CD4-positive, alpha-beta T cell treated with Interleukin-15 for 1 hour (primary cell): ENCODE results near the gene ALG3.
"Not testable (repeated sequence)": the region's sequence is repeated elsewhere in the genome, so short reads cannot be mapped to it uniquely, and the experiment has no call there.

ENCODE experiments used
- DNase-seq: peaks from one replicate; pipeline ENCODE4 v3.0.0-alpha.2; 2020

ALG3 gene

GRCh38 chr3:184248454-184249411 is at the start of gene ALG3:
ALG3 (minus strand) TSS chr3:184248962; CDS start chr3:184248940, 22 bp downstream.
- peak; percentile 82 for DNase-seq

GRCh38 chr3:184296616-184297015 is 47.9 kb upstream of the ALG3 start:
- no peak for DNase-seq

GRCh38 chr3:184295771-184296170 is 47.0 kb upstream of the ALG3 start:
- no peak for DNase-seq

GRCh38 chr3:184291738-184292445 is 43.1 kb upstream of the ALG3 start:
- no peak for DNase-seq

- DNase-seq: no peak
These were observed 42.4 kb upstream of the ALG3 start for GRCh38 chr3:184291044-184291737.

GRCh38 chr3:184290331-184290730 is 41.6 kb upstream of the ALG3 start:
- no peak for DNase-seq

- peak; percentile 34 for DNase-seq
These were observed 40.7 kb upstream of the ALG3 start for GRCh38 chr3:184289426-184289938.

- DNase-seq: no peak
These were observed 35.9 kb upstream of the ALG3 start for GRCh38 chr3:184284696-184285095.

GRCh38 chr3:184283681-184284080 is 34.9 kb upstream of the ALG3 start:
- DNase-seq: no peak

GRCh38 chr3:184282941-184283340 is 34.2 kb upstream of the ALG3 start:
- DNase-seq: no peak

GRCh38 chr3:184277366-184277765 is 28.6 kb upstream of the ALG3 start:
- no peak for DNase-seq

- no peak for DNase-seq
These were observed 27.5 kb upstream of the ALG3 start, which contains the start of gene ECE2 for GRCh38 chr3:184275961-184276910. ECE2 (plus strand) TSS chr3:184276022; CDS start chr3:184276154, 132 bp downstream.

- no peak for DNase-seq
These were observed 26.6 kb upstream of the ALG3 start for GRCh38 chr3:184275381-184275701.

- DNase-seq: no peak
These were observed 23.5 kb upstream of the ALG3 start for GRCh38 chr3:184272269-184272668.

- DNase-seq: not testable (repeated sequence)
These were observed 18.5 kb upstream of the ALG3 start for GRCh38 chr3:184267249-184267648.

- DNase-seq: no peak
These were observed 14.0 kb upstream of the ALG3 start for GRCh38 chr3:184262764-184263179.

GRCh38 chr3:184261854-184262763 is 13.3 kb upstream of the ALG3 start:
- peak; percentile 32 for DNase-seq

GRCh38 chr3:184261270-184261853 is 12.6 kb upstream of the ALG3 start, which contains the start of gene CAMK2N2:
CAMK2N2 (minus strand) TSS chr3:184261553; CDS start chr3:184261285, 268 bp downstream.
- peak; percentile 49 for DNase-seq

- no peak for DNase-seq
These were observed 12.0 kb upstream of the ALG3 start for GRCh38 chr3:184260724-184261269.
